Neural progenitor cell (in vitro differentiated cells): ENCODE results near the gene EVL.

Source experiments
- EZH2 ChIP-seq: fragments of 200-600 bp; sonication (generic); IDR thresholded peaks from 2 replicates; pipeline ENCODE4 v1.6.1; 2017; ENCODE audit warnings: antibody characterized with exemption, mild to moderate bottlenecking, moderate library complexity
- EZH2phosphoT487 ChIP-seq: fragments of 200-600 bp; sonication (generic); IDR thresholded peaks from 2 replicates; pipeline ENCODE4 v1.6.1; 2017; ENCODE audit warnings: antibody characterized with exemption
- TF ChIP-seq, protein P1 (sequence below): fragments of 200-600 bp; sonication (generic); IDR thresholded peaks from 2 replicates; pipeline ENCODE4 v1.5.1; 2017; ENCODE audit warnings: antibody characterized with exemption, mild to moderate bottlenecking

DNA sequence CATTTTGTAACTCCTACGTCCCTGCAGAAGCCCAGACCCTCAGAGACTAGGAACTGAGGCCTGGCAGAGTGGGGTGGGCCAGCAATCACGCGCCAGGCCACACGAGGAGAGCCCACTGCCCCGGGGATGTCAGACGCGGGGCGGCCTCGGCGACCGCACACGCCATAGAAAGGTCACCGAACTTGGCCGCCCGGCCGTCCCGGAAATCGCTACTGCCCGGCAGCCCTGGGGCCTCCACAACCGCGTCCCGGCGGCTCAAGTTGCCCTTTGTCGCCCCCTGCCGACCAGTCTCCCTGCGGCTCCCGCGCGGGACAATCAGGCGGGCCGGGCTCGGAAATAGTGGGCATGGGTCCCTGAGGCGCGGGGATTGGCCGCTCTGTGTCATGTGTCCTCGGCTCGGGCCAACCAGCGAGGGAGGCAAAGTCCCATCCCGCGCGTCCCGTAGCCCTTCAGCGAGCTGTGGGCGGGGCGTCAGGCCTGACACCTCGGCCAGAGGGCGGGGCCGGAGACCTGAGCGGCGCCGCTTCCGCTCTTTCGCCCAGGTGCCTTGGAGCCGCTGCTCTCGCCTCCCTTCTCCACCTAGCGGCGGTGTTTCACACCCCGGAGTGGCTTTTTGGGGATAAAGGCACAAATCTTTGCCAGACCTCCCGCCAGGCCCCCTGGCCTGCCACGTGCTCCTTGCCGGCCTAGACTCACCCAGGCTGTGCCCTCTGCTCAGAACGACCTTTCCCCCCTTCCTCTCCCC lies 127.6 kb downstream of the EVL start:
- TF ChIP-seq, protein P1, sequence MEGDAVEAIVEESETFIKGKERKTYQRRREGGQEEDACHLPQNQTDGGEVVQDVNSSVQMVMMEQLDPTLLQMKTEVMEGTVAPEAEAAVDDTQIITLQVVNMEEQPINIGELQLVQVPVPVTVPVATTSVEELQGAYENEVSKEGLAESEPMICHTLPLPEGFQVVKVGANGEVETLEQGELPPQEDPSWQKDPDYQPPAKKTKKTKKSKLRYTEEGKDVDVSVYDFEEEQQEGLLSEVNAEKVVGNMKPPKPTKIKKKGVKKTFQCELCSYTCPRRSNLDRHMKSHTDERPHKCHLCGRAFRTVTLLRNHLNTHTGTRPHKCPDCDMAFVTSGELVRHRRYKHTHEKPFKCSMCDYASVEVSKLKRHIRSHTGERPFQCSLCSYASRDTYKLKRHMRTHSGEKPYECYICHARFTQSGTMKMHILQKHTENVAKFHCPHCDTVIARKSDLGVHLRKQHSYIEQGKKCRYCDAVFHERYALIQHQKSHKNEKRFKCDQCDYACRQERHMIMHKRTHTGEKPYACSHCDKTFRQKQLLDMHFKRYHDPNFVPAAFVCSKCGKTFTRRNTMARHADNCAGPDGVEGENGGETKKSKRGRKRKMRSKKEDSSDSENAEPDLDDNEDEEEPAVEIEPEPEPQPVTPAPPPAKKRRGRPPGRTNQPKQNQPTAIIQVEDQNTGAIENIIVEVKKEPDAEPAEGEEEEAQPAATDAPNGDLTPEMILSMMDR = peak; percentile 79
- peak; percentile 30 for TF ChIP-seq EZH2
- TF ChIP-seq EZH2phosphoT487 = no peak
